Ectodermal cell (in vitro differentiated cells): ENCODE data around the gene KSR1.

Source experiments
- H3K27ac ChIP-seq: 2 replicates; pipeline ENCODE4 v1.7.0; 2013; ENCODE audit warnings: mild to moderate bottlenecking, low read depth, low read length; ENCODE audit not compliant: insufficient read depth, poor library complexity, severe bottlenecking
- H3K27me3 ChIP-seq: 2 replicates; pipeline ENCODE4 v1.7.0; 2013; ENCODE audit warnings: mild to moderate bottlenecking, low read length; ENCODE audit not compliant: insufficient read depth, control insufficient read depth, poor library complexity, severe bottlenecking
- H3K36me3 ChIP-seq: one replicate; pipeline ENCODE4 v1.7.0; 2013; ENCODE audit warnings: low read length; ENCODE audit not compliant: control insufficient read depth, insufficient read depth
- H3K4me1 ChIP-seq: one replicate; pipeline ENCODE4 v1.7.0; 2013; ENCODE audit warnings: low read length; ENCODE audit not compliant: control insufficient read depth, insufficient read depth
- H3K4me3 ChIP-seq: 2 replicates; pipeline ENCODE4 v1.7.0; 2013; ENCODE audit warnings: low read depth, low read length, control low read depth; ENCODE audit not compliant: insufficient read depth
- H3K9me3 ChIP-seq: 2 replicates; pipeline ENCODE4 v1.7.0; 2013; ENCODE audit warnings: mild to moderate bottlenecking, low read length, moderate library complexity; ENCODE audit not compliant: control insufficient read depth
- WGBS, 2 experiments: methylation state at CpG; one replicate each; pipeline ENCODE4 v1.1.7; 2013; ENCODE audit warnings: missing lambda C conversion rate in 2 of 2; 5-methylcytosine and 5-hydroxymethylcytosine counted together

Gene KSR1

GRCh38 chr17:27575096-27575911, 119.1 kb downstream of the KSR1 start:
- H3K4me1 ChIP-seq: peaks cover 12% of the 10 kb centered on the region
- H3K4me3 ChIP-seq: no peak overlapping the region
- H3K36me3 ChIP-seq: no peaks in the 10 kb centered on the region
- no peaks in the 10 kb centered on the region for H3K9me3 ChIP-seq
- H3K27ac ChIP-seq: no peak overlapping the region
- no peaks in the 10 kb centered on the region for H3K27me3 ChIP-seq
- 85 to 87% methylated on average over 3 of the region's 3 CpGs for WGBS, 2 experiments

GRCh38 chr17:27575912-27576252, 119.6 kb downstream of the KSR1 start:
- no peaks in the 10 kb centered on the region for H3K36me3 ChIP-seq
- no peak overlapping the region for H3K27ac ChIP-seq
- H3K4me1 ChIP-seq: peaks cover 12% of the 10 kb centered on the region
- no peak overlapping the region for H3K4me3 ChIP-seq
- 94 to 97% methylated on average over 1 to 2 of the region's 2 CpGs for WGBS, 2 experiments
- no peaks in the 10 kb centered on the region for H3K27me3 ChIP-seq
- H3K9me3 ChIP-seq: no peaks in the 10 kb centered on the region

GRCh38 chr17:27576477-27577083, 120.3 kb downstream of the KSR1 start:
- Histone ChIP-seq H3K27me3 (no peaks in the 10 kb centered on the region), H3K4me1 (peaks cover 12% of the 10 kb centered on the region), H3K27ac (no peak overlapping the region)

GRCh38 chr17:27577121-27577761, 121.0 kb downstream of the KSR1 start:
- peaks cover 12% of the 10 kb centered on the region for H3K4me1 ChIP-seq
- H3K9me3 ChIP-seq: no peaks in the 10 kb centered on the region
- H3K36me3 ChIP-seq: no peaks in the 10 kb centered on the region
- no peak overlapping the region for H3K4me3 ChIP-seq
- H3K27ac ChIP-seq: no peak overlapping the region
- no peaks in the 10 kb centered on the region for H3K27me3 ChIP-seq
- 62 to 64% methylated on average over 20 of the region's 20 CpGs for WGBS, 2 experiments

More at GRCh38 chr17:27576477-27577083, 120.3 kb downstream of the KSR1 start:
- 85 to 88% methylated on average over 8 of the region's 8 CpGs for WGBS, 2 experiments
- H3K36me3 ChIP-seq: no peaks in the 10 kb centered on the region
- H3K9me3 ChIP-seq: no peaks in the 10 kb centered on the region
- no peak overlapping the region for H3K4me3 ChIP-seq

- 92% methylated on average over 10 of the region's 10 CpGs for WGBS, 2 experiments
- H3K9me3 ChIP-seq: no peaks in the 10 kb centered on the region
- H3K4me1 ChIP-seq: peaks cover 12% of the 10 kb centered on the region
- H3K36me3 ChIP-seq: no peaks in the 10 kb centered on the region
- H3K27ac ChIP-seq: no peak overlapping the region
- H3K27me3 ChIP-seq: no peaks in the 10 kb centered on the region
- no peak overlapping the region for H3K4me3 ChIP-seq
Observed at GRCh38 chr17:27577884-27578717, 121.9 kb downstream of the KSR1 start.

GRCh38 chr17:27578718-27579085, 122.5 kb downstream of the KSR1 start:
- WGBS, 2 experiments: 88 to 90% methylated on average over 4 of the region's 4 CpGs
- no peak overlapping the region for H3K4me3 ChIP-seq
- H3K4me1 ChIP-seq: peaks cover 12% of the 10 kb centered on the region
- no peak overlapping the region for H3K27ac ChIP-seq
- no peaks in the 10 kb centered on the region for H3K27me3 ChIP-seq
- H3K9me3 ChIP-seq: no peaks in the 10 kb centered on the region
- H3K36me3 ChIP-seq: no peaks in the 10 kb centered on the region

GRCh38 chr17:27579304-27579703, 123.1 kb downstream of the KSR1 start:
- no peaks in the 10 kb centered on the region for H3K36me3 ChIP-seq
- H3K9me3 ChIP-seq: no peaks in the 10 kb centered on the region
- peaks cover 12% of the 10 kb centered on the region for H3K4me1 ChIP-seq
- H3K4me3 ChIP-seq: no peak overlapping the region
- no peaks in the 10 kb centered on the region for H3K27me3 ChIP-seq
- no peak overlapping the region for H3K27ac ChIP-seq
- WGBS, 2 experiments: 93 to 96% methylated on average over 3 of the region's 3 CpGs

GRCh38 chr17:27579897-27580321, 123.7 kb downstream of the KSR1 start:
- H3K9me3 ChIP-seq: no peaks in the 10 kb centered on the region
- H3K36me3 ChIP-seq: no peaks in the 10 kb centered on the region
- H3K27ac ChIP-seq: no peak overlapping the region
- no peak overlapping the region for H3K4me3 ChIP-seq
- no peaks in the 10 kb centered on the region for H3K27me3 ChIP-seq
- WGBS, 2 experiments: 92 to 94% methylated on average over 4 of the region's 4 CpGs
- H3K4me1 ChIP-seq: peaks cover 12% of the 10 kb centered on the region

GRCh38 chr17:27581016-27581415, 124.8 kb downstream of the KSR1 start:
- Histone ChIP-seq H3K36me3 (no peaks in the 10 kb centered on the region), H3K4me1 (peaks cover 12% of the 10 kb centered on the region), H3K27me3 (no peaks in the 10 kb centered on the region), H3K27ac (no peak overlapping the region), H3K9me3 (no peaks in the 10 kb centered on the region), H3K4me3 (no peak overlapping the region)
- 84 to 89% methylated on average over 6 of the region's 6 CpGs for whole genome bisulfite sequencing, 2 experiments

- no peaks in the 10 kb centered on the region for H3K27me3 ChIP-seq
- WGBS, 2 experiments: 93 to 94% methylated on average over 18 of the region's 18 CpGs
- no peaks in the 10 kb centered on the region for H3K36me3 ChIP-seq
- H3K27ac ChIP-seq: no peak overlapping the region
- H3K9me3 ChIP-seq: no peaks in the 10 kb centered on the region
- no peak overlapping the region for H3K4me3 ChIP-seq
- no peaks in the 10 kb centered on the region for H3K4me1 ChIP-seq
Observed at GRCh38 chr17:27582696-27583095, 126.4 kb downstream of the KSR1 start.
